Adrenal gland (tissue), 5 donors: ENCODE measurements around the gene GAS2L2.

Source experiments
- POLR2A ChIP-seq, 2 donors: fragments of 450-650 bp; IDR thresholded peaks; one replicate each; pipeline ENCODE4 v1.6.1; 2017; ENCODE audit warnings: antibody characterized with exemption in 2 of 2, mild to moderate bottlenecking in 2 of 2, moderate library complexity in 1 of 2
- TF ChIP-seq, protein P1 (sequence below), 6 experiments: fragments of 450-650 bp in 4 of 6; fragments of 200-600 bp in 2 of 6; sonication (generic) in 1 of 6; IDR thresholded peaks; 1 replicate in 5 of 6; 2 replicates in 1 of 6; pipeline versions ENCODE4 v1.5.1 to v1.8.0; 2016 to 2021; ENCODE audit warnings: antibody characterized with exemption in 6 of 6, mild to moderate bottlenecking in 2 of 6, moderate library complexity in 1 of 6
- donor health status: DM: no; HTN: no; CAD: no.

DNA sequence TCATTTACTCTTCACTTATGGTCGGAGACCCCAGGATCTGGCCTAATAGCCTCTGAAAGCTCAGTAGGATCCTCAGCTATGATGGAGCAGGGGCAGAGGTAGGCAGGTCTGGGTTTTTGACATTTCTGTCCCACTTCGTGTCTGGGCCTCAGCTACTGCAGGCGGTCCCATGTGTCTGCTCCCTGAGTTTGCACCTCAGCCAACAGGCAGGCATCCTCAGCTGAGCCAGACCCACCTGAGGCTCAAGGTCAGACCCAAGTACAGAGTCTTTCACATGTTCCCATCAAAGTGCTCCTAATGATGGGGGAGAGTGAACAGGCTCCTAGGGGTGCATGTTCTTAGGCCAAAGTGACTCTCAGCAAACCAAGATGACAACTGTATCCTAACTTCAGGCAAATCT, 24.5 kb downstream of the GAS2L2 start:
- TF ChIP-seq, protein P1, sequence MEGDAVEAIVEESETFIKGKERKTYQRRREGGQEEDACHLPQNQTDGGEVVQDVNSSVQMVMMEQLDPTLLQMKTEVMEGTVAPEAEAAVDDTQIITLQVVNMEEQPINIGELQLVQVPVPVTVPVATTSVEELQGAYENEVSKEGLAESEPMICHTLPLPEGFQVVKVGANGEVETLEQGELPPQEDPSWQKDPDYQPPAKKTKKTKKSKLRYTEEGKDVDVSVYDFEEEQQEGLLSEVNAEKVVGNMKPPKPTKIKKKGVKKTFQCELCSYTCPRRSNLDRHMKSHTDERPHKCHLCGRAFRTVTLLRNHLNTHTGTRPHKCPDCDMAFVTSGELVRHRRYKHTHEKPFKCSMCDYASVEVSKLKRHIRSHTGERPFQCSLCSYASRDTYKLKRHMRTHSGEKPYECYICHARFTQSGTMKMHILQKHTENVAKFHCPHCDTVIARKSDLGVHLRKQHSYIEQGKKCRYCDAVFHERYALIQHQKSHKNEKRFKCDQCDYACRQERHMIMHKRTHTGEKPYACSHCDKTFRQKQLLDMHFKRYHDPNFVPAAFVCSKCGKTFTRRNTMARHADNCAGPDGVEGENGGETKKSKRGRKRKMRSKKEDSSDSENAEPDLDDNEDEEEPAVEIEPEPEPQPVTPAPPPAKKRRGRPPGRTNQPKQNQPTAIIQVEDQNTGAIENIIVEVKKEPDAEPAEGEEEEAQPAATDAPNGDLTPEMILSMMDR (IDR thresholded peaks at IDR 0.05) = no peak
- no peak for TF ChIP-seq POLR2A (IDR thresholded peaks at IDR 0.05)
